Activated gamma-delta T cell treated with Interleukin-2 at 50 U/mL for 16 hours (primary cell): ENCODE data around the gene ZNF407.

ENCODE experiments used
- DNase-seq: peaks from one replicate; pipeline ENCODE4 v3.0.0-alpha.2; 2020

ZNF407 gene

DNA sequence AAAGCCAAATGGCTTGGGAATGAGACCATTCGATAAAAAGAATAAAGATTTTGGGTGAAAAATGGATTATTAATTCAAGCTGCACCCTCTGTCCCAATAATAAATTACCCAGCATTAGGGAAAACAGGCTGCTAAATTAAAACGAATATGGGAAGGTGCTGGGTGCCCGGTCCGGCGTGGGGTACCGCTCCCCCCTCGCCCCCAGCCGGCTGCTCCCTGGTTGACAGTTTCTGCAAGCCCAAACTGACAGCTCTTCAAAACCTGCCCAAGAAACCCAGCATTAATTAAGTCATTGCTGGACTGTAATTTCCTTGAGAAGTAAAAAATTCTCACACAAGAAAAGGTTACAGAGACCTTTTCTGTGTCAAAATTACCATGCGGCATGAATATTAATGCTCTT, 512.6 kb downstream of the ZNF407 start:
- no peak for DNase-seq

DNA sequence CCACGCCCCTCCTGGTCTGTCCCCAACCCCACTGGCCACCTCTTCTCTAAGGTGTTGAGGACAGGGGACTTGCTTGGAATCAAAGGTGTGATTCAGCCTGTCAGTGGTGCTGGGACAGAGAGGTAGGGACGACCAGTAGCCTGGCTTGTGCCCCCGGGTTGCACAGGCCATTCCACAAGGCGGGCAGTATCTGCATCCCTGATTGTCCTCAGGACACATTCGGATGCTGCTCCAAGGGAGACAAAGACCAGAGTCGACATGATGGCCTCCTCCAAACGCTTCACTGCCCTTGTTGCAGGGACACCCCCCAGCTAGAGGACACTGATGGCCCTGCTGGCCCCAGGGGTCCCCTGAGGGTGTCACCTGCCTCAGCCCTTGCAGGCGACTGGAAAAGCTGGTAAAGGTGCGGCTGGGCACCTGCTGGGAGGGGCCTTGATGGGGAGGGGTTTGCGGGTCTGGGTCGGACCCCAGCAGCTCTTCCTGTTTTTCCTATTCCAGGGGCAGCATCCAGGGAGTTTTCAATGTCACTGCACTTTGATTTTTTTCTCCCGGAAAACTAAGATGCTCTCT, 513.3 kb downstream of the ZNF407 start:
- DNase-seq: no peak

DNA sequence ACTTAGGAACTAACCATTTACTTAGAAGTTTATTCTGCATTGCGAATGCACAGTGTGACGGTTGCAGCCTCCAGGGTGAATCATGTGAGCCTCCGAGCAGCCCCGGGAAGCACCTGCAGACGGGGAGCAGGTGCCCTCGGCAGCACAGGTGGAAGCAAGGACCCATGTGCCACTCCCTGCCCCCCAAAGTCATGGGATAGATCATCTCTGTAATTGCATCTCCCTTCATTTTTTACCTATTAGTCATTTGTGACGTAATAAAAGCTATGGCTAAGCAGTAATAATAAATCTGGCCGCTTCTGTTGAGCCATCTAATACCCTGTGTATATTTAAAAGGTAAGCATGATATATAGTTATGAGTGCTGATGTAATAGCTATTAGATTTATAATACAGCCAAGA, 514.1 kb downstream of the ZNF407 start:
- DNase-seq: no peak

DNA sequence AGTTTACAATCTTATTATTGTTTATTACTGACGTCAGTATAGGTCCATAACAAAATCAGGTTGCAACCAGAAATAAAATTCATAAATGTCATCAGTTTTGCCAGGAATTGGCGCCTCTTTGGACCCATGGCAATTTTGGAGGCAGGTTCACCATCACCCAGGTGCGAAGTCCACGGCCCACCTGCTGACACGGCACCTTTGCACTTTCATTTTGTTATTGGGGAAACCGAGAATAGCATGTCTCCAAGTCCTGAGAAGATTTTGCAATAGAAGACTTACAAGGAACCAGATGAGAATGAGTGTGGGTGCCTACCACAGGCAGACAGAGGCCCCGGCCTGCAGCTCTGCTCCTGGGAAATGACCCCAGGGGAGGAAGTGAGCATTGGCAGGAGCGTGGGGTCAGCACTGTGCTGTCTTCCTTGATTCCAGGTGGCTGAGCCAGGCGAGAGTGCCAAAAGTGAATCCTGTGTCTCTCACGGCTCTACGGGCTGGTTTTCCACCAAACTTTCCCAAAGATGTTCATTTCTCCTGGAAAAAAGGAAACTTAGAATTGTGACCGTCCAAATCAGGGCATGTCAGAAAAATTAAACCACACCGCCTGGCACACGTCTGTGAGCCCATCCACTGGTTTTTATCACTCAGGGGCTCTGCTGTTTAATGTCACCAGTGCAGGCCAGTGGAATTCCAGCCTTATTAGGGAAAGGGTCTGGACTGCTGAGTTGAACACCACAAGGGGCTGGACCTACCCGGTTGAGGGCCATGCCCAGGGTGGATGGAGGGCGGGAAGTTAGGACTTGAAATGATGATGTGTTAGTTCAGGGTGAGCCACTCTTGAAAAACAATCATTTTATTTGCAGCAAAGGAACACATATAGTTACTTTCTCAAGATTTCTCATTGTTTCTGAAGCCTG, 514.8 kb downstream of the ZNF407 start:
- no peak for DNase-seq

DNA sequence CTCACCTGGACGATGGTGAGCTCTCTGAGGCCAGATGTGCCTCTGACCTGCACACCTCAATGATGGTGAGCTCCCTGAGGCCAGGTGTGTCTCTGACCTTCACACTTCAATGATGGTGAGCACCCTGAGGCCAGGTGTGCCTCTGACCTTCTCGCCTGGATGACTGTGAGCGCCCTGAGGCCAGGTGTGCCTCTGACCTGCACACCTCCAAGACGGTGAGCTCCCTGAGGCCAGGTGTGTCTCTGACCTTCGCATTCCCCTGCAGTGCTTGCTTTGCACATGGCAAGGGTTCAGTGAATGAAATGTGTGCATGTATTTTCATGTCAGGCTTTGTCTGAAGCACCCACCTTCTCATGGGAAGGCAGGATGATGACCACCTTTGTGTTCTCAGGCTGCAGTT, 515.8 kb downstream of the ZNF407 start:
- no peak for DNase-seq

DNA sequence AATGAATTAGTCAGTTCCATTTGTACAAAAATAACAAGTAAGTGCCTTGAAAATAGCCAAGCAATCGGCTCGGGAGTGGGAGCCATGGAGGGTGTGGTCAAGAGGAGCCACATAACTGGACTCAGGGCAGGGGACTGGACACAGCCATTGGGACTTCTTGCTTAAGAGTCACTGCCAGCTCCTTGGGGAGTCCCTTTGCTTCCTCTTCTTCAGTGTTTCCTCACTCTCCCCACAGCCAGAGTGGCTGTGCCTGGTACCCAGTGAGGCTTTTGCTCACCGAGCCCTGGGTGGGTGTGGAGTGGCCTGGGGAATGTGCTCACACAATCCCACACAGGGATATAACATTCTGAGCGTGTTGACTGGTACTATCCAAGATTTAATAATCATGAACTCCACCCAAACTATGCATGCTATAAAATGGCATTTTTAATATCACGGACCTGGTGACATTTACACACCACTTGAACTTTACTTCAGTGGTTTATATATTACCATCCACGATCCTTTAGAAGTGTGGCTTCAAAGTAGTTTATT, 516.6 kb downstream of the ZNF407 start:
- no peak for DNase-seq
